HepG2 (cell line): Measurements from ENCODE around the gene LENEP. TPM values are rescaled to one million over a fixed set of nuclear protein-coding genes. Genes with fewer than 3 reads are reported as not detected.

Source experiments
- FOSL1 ChIP-seq: sonication (generic); formaldehyde crosslinking; IDR thresholded peaks from 2 replicates; pipeline ENCODE4 v1.9.0; 2021; ENCODE audit warnings: missing genetic modification reagents, borderline replicate concordance
- FOXA3 ChIP-seq: IDR thresholded peaks from 2 replicates; pipeline ENCODE4 v1.6.1; 2016; ENCODE audit warnings: missing genetic modification reagents, missing compliant biosample characterization
- FOXM1 ChIP-seq: sonication (generic); formaldehyde crosslinking; IDR thresholded peaks from 2 replicates; pipeline ENCODE4 v1.5.0; 2020; ENCODE audit warnings: missing genetic modification reagents
- MAZ ChIP-seq, 2 experiments: sonication (generic) in 1 of 2; formaldehyde crosslinking in 1 of 2; IDR thresholded peaks; 2 replicates each; pipeline versions ENCODE4 v1.5.0 to v1.6.1; 2012 to 2020; ENCODE audit warnings: low read depth in 2 of 2, mild to moderate bottlenecking in 2 of 2, borderline replicate concordance in 1 of 2, improper control_type of control experiment in 1 of 2, low read length in 1 of 2, missing genetic modification reagents in 1 of 2, moderate library complexity in 1 of 2
- MXI1 ChIP-seq: IDR thresholded peaks from 3 replicates; pipeline ENCODE4 v1.6.1; 2012; ENCODE audit warnings: low read depth, low read length, inconsistent platforms, borderline replicate concordance
- SATB2 ChIP-seq: sonication (generic); formaldehyde crosslinking; IDR thresholded peaks from 2 replicates; pipeline ENCODE4 v1.5.0; 2020; ENCODE audit warnings: missing genetic modification reagents
- SRF ChIP-seq: IDR thresholded peaks from 2 replicates; pipeline ENCODE4 v1.6.1; 2011; ENCODE audit warnings: mild to moderate bottlenecking, low read depth, low read length, moderate library complexity
- TEAD2 ChIP-seq: sonication (generic); formaldehyde crosslinking; IDR thresholded peaks from 2 replicates; pipeline ENCODE4 v1.9.0; 2021; ENCODE audit warnings: missing genetic modification reagents
- ZBTB8A ChIP-seq: sonication (generic); formaldehyde crosslinking; IDR thresholded peaks from 2 replicates; pipeline ENCODE4 v1.4.0; 2020; ENCODE audit warnings: mild to moderate bottlenecking, low read depth, missing genetic modification reagents, borderline replicate concordance
- ZFAT ChIP-seq: sonication (generic); formaldehyde crosslinking; conservative IDR thresholded peaks from 2 replicates; pipeline ENCODE4 v1.8.1; 2023; ENCODE audit warnings: missing genetic modification reagents, inconsistent platforms
- ZNF235 ChIP-seq: sonication (generic); formaldehyde crosslinking; IDR thresholded peaks from 2 replicates; pipeline ENCODE4 v1.8.1; 2023; ENCODE audit warnings: mild to moderate bottlenecking, missing genetic modification reagents, borderline replicate concordance
- ZNF432 ChIP-seq: sonication (generic); formaldehyde crosslinking; IDR thresholded peaks from 2 replicates; pipeline ENCODE4 v1.5.0; 2020; ENCODE audit warnings: missing genetic modification reagents, mild to moderate bottlenecking, borderline replicate concordance
- ZNF441 ChIP-seq: sonication (generic); formaldehyde crosslinking; IDR thresholded peaks from 2 replicates; pipeline ENCODE4 v1.7.0; 2021; ENCODE audit warnings: missing genetic modification reagents, borderline replicate concordance
- ZNF768 ChIP-seq: sonication (generic); formaldehyde crosslinking; IDR thresholded peaks from 2 replicates; pipeline ENCODE4 v1.4.0; 2020; ENCODE audit warnings: missing genetic modification reagents
- polyA plus RNA-seq, 8 experiments: library from polyadenylated mRNA; depleted of rRNA in 3 of 8; stranded (reverse) in 7 of 8; unstranded in 1 of 8; fragments of >200 nt; fragmentation: Illumina TruSeq in 4 of 8; extraction: Trizol in 4 of 8; gene quantifications; 2 replicates each; pipeline versions ENCODE4 v1.2.1 to v1.2.3, GENCODE V29; 2011 to 2016; ENCODE audit warnings: low read depth in 4 of 8, missing spikeins in 1 of 8, mixed read lengths in 1 of 8; ENCODE audit not compliant: insufficient read depth in 1 of 8
- total RNA-seq, 5 experiments: library from RNA; depleted of rRNA; stranded (reverse); fragments of >200 nt; fragmentation: Illumina TruSeq; extraction: Trizol; gene quantifications; 2 replicates each; pipeline ENCODE4 v1.2.3, GENCODE V29; 2016; ENCODE audit warnings: low read depth in 1 of 5
- TF ChIP-seq, protein P1 (sequence below): sonication (generic); formaldehyde crosslinking; IDR thresholded peaks from 2 replicates; pipeline ENCODE4 v1.4.0; 2020; ENCODE audit warnings: mild to moderate bottlenecking, missing genetic modification reagents
- TF ChIP-seq, protein P2 (sequence below): IDR thresholded peaks from 2 replicates; pipeline ENCODE4 v1.6.1; 2016; ENCODE audit warnings: missing biosample characterization, missing genetic modification reagents, low read depth
- TF ChIP-seq, protein P3 (sequence below): sonication (generic); formaldehyde crosslinking; conservative IDR thresholded peaks from 2 replicates; pipeline ENCODE4 v1.8.1; 2023; ENCODE audit warnings: missing genetic modification reagents

Gene LENEP
- total and polyA plus RNA-seq, 2 of the 13 experiments (the other 11 are each of a cell fraction or from before 2014, with no cell fraction given): 0.29 TPM; not detected in 1

DNA sequence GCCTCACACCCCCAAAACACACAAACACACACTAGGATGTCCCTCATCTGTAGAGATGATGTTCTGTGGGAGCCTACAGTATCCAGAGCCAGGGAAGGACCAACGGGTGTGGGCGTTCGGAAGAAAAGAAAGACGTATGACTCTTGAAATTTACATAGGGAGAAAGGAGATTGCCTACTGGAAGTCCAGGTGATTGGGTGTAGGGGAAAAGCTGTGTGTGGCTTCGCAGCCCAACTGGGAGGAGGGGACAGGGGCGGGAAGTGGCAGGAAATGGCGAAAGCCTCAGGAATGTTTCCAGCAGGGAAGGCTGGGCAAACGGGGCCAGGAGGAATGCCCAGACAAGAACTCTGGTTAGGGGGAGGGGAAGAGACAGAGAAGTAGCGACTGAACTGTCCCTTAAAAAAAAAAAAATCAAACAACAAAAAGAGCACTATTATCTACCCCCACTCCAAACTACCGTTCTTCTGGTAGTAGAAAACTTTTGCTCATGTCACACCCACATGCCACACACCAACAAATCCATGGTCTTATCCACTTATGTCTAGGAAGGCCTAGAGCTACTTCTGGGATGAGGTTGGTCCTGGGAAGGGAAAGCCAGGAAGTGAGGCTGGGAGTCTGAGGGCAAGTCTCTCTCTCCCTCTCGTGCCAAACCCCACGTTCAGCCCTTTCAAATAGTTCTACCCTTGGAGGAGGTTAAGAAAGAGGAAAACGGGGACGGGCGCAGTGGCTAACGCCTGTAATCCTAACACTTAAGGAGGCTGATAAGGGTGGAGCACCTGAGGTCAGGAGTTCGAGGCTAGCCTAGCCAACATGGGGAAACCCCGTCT, 20.7 kb upstream of the LENEP start (continued):
- TF ChIP-seq, protein P1, sequence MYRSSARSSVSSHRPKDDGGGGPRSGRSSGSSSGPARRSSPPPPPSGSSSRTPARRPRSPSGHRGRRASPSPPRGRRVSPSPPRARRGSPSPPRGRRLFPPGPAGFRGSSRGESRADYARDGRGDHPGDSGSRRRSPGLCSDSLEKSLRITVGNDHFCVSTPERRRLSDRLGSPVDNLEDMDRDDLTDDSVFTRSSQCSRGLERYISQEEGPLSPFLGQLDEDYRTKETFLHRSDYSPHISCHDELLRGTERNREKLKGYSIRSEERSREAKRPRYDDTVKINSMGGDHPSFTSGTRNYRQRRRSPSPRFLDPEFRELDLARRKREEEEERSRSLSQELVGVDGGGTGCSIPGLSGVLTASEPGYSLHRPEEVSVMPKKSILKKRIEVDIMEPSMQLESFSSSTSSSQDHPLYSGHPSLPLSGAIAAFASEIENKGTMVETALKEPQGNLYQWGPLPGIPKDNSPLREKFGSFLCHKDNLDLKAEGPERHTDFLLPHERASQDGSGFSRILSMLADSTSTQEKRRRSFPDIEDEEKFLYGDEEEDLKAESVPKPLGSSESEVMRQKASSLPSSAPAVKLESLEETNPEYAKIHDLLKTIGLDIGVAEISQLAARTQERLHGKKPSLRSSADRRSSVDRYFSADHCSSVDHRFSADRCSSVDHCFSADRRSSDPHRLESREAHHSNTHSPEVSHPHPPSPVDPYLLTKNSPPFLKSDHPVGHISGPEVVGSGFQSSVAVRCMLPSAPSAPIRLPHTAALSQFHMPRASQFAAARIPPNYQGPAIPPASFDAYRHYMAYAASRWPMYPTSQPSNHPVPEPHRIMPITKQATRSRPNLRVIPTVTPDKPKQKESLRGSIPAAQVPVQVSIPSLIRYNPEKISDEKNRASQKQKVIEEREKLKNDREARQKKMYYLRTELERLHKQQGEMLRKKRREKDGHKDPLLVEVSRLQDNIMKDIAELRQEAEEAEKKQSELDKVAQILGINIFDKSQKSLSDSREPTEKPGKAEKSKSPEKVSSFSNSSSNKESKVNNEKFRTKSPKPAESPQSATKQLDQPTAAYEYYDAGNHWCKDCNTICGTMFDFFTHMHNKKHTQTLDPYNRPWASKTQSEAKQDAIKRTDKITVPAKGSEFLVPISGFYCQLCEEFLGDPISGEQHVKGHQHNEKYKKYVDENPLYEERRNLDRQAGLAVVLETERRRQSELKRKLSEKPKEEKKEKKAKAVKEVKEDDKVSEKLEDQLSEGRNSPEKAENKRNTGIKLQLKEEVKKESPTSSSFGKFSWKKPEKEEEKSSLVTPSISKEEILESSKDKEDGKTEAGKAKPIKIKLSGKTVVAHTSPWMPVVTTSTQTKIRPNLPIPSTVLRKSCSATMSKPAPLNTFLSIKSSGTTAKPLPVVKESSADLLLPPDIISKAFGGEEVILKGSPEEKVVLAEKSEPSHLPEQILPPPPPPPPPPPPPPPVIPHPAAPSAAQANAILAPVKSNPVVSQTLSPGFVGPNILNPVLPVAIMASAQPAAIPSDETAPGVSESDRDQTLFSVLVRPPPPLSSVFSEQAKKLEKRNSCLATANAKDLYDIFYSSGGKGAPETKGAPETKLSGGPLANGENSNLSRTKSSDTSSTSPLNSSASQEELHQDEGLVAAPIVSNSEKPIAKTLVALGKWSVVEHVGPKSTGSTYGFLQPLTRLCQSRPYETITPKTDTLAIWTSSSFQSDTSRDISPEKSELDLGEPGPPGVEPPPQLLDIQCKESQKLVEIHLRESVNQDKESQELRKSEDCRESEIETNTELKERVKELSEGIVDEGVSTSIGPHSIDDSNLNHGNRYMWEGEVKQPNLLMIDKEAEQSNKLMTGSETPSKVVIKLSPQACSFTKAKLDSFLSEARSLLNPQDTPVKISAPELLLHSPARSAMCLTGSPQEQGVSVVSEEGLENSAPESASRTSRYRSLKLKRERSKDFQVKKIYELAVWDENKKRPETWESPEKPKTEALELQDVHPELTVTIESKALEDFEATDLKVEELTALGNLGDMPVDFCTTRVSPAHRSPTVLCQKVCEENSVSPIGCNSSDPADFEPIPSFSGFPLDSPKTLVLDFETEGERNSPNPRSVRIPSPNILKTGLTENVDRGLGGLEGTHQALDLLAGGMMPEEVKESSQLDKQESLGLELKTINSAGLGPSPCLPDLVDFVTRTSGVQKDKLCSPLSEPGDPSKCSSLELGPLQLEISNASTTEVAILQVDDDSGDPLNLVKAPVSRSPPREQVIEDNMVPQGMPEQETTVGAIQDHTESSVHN (CRISPR knock-in tag): 0 out of 2 replicates have a peak, but pooled peaks have one; percentile 41
- TF ChIP-seq FOXM1 (no peak), ZNF441 (CRISPR knock-in tag) (peak; percentile 28; the same call in 1 of the 2 replicates), FOXA3 (CRISPR knock-in tag) (0 out of 2 replicates have a peak, but pooled peaks have one; percentile 32), TEAD2 (CRISPR knock-in tag) (no peak), FOSL1 (CRISPR knock-in tag) (no peak), ZNF768 (CRISPR knock-in tag) (no peak), ZNF432 (no peak), ZBTB8A (CRISPR knock-in tag) (no peak), ZNF235 (CRISPR knock-in tag) (no peak), MXI1 (no peak; the same call in 2 of the 3 replicates), MAZ (IDR thresholded peaks at IDR 0.05; ENCODE audit: borderline replicate concordance, low read depth, low read length) (0 out of 2 replicates have a peak, but pooled peaks have one; percentile 16), MAZ (CRISPR knock-in tag; IDR thresholded peaks at IDR 0.05; ENCODE audit: low read depth) (peak; percentile 59; the same call in 1 of the 2 replicates), ZFAT (CRISPR knock-in tag) (no peak), SRF (no peak), SATB2 (CRISPR knock-in tag) (no peak)
- TF ChIP-seq, protein P2, sequence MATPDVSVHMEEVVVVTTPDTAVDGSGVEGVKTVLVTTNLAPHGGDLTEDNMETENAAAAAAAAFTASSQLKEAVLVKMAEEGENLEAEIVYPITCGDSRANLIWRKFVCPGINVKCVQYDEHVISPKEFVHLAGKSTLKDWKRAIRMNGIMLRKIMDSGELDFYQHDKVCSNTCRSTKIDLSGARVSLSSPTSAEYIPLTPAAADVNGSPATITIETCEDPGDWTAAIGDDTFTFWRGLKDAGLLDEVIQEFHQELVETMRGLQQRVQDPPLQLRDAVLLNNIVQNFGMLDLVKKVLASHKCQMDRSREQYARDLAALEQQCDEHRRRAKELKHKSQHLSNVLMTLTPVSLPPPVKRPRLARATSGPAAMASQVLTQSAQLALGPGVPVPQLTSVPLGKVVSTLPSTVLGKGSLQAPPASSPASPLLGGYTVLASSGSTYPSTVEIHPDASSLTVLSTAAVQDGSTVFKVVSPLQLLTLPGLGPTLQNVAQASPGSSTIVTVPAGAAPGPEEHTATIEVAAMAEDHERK (CRISPR knock-in tag): no peak
- TF ChIP-seq, protein P3, sequence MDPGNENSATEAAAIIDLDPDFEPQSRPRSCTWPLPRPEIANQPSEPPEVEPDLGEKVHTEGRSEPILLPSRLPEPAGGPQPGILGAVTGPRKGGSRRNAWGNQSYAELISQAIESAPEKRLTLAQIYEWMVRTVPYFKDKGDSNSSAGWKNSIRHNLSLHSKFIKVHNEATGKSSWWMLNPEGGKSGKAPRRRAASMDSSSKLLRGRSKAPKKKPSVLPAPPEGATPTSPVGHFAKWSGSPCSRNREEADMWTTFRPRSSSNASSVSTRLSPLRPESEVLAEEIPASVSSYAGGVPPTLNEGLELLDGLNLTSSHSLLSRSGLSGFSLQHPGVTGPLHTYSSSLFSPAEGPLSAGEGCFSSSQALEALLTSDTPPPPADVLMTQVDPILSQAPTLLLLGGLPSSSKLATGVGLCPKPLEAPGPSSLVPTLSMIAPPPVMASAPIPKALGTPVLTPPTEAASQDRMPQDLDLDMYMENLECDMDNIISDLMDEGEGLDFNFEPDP (CRISPR knock-in tag): no peak
